Spleen (tissue), 11 donors: ENCODE measurements around the gene NRIP3. TPM values are rescaled to one million over a fixed set of nuclear protein-coding genes. Genes with fewer than 3 reads are reported as not detected.

Source experiments
- DNase-seq: peaks from one replicate; pipeline ENCODE4 v3.0.0-alpha.2; 2020
- H3K27ac ChIP-seq, 8 donors: fragments of 200-600 bp; sonication (generic) in 7 of 8; 1 replicate in 4 of 8; 2 replicates in 4 of 8; pipeline versions ENCODE4 v1.5.0 to v1.8.0; 2016 to 2021; ENCODE audit warnings: inconsistent platforms in 4 of 8, mild to moderate bottlenecking in 4 of 8, moderate library complexity in 1 of 8
- H3K27me3 ChIP-seq, 7 donors: fragments of 200-600 bp; sonication (generic) in 6 of 7; replicated peaks in 1 of 7; 1 replicate in 4 of 7; 2 replicates in 3 of 7; pipeline versions ENCODE4 v1.5.0 to v1.8.0; 2016 to 2021; ENCODE audit warnings: inconsistent platforms in 3 of 7, mild to moderate bottlenecking in 1 of 7
- H3K36me3 ChIP-seq, 6 donors: fragments of 200-600 bp; sonication (generic) in 5 of 6; 1 replicate in 4 of 6; 2 replicates in 2 of 6; pipeline versions ENCODE4 v1.5.0 to v1.8.0; 2016 to 2021; ENCODE audit warnings: inconsistent platforms in 2 of 6
- H3K4me1 ChIP-seq, 6 donors: fragments of 200-600 bp; sonication (generic) in 5 of 6; 1 replicate in 3 of 6; 2 replicates in 3 of 6; pipeline versions ENCODE4 v1.5.0 to v1.8.0; 2016 to 2021; ENCODE audit warnings: inconsistent platforms in 3 of 6
- H3K4me3 ChIP-seq, 8 donors: fragments of 200-600 bp; sonication (generic) in 7 of 8; 1 replicate in 4 of 8; 2 replicates in 4 of 8; pipeline versions ENCODE4 v1.5.0 to v1.8.0; 2016 to 2021; ENCODE audit warnings: inconsistent platforms in 4 of 8, mild to moderate bottlenecking in 4 of 8, moderate library complexity in 2 of 8
- H3K9me3 ChIP-seq, 8 donors: fragments of 200-600 bp; sonication (generic) in 7 of 8; 1 replicate in 4 of 8; 2 replicates in 4 of 8; pipeline versions ENCODE4 v1.5.0 to v1.8.0; 2016 to 2021; ENCODE audit warnings: inconsistent platforms in 4 of 8
- POLR2A ChIP-seq, 3 donors: fragments of 450-650 bp; IDR thresholded peaks; one replicate each; pipeline ENCODE4 v1.5.1; 2017; ENCODE audit warnings: antibody characterized with exemption in 3 of 3, mild to moderate bottlenecking in 1 of 3
- POLR2AphosphoS5 ChIP-seq, 3 donors: sonication (generic); formaldehyde crosslinking; IDR thresholded peaks; one replicate each; pipeline ENCODE4 v1.5.1; 2017; ENCODE audit warnings: antibody characterized with exemption in 3 of 3
- WGBS, 5 donors: extraction: QIAGEN DNeasy Blood & Tissue Kit in 3 of 5; methylation state at CpG; one replicate each; pipeline versions ENCODE4 v1.1.5 to v1.1.7; 2013 to 2018; 5-methylcytosine and 5-hydroxymethylcytosine counted together
- intact Hi-C: fragments of 100-400 bp; cut with DNase I; formaldehyde crosslinking; loops from one replicate; pipeline ENCODE4 v1.15.0; 2023; ENCODE audit warnings: low total_unique reads
- polyA plus RNA-seq, 3 donors: library from polyadenylated mRNA; stranded (reverse); fragments of 200-250 nt; gene quantifications; one replicate each; pipeline ENCODE4 v1.2.1, GENCODE V29; 2013
- total RNA-seq, 7 donors: library from RNA; depleted of rRNA in 3 of 7; stranded (reverse); fragments of >200 nt in 3 of 7; fragmentation: NEBNext Ultra II Directional in 4 of 7; extraction: Animal tissue kit (Norgen Biotek cat#: 25700) in 4 of 7; gene quantifications; one replicate each; pipeline versions ENCODE4 v1.1.0 to v1.2.1, GENCODE V29; 2016 to 2021
- TF ChIP-seq, protein P1 (sequence below), 11 experiments: fragments of 200-600 bp in 7 of 11; fragments of 450-650 bp in 4 of 11; sonication (generic) in 4 of 11; IDR thresholded peaks in 8 of 11; conservative IDR thresholded peaks in 3 of 11; 1 replicate in 7 of 11; 2 replicates in 4 of 11; pipeline versions ENCODE4 v1.4.0 to v1.8.0; 2016 to 2021; ENCODE audit warnings: antibody characterized with exemption in 11 of 11, inconsistent platforms in 4 of 11, mild to moderate bottlenecking in 1 of 11
- donor health status: healthy with polysubstance abuse.
- donor health status: DM: no; HTN: no; CAD: no; lungs with moderate emphysema.
- donor health status: DM: no; HTN: no; CAD: no.
- donor health status: Bipolar disorder and iron deficiency.
- donor health status: healthy.
- donor health status: DM: no; HTN: no; CAD: no.
- donor health status: DM: yes; HTN: yes; CAD: no.

NRIP3 gene
- total and polyA plus RNA-seq, 10 donors, result 0.02 to 1.8 (median 0.58) TPM

GRCh38 chr11:9005087-9005486 lies 1.3 kb upstream of the NRIP3 start:
- Histone ChIP-seq H3K4me1 (peaks cover 9 to 33% (median 21%) of the 10 kb centered on the region in 6 donors), H3K27me3 (peaks cover 0 to 53% (median 42%) of the 10 kb centered on the region in 7 donors), H3K27ac (no peak overlapping the region), H3K4me3 (no peak overlapping the region), H3K9me3 (peaks cover 0 to 6% (median 4%) of the 10 kb centered on the region in 8 donors), H3K36me3 (no peaks in the 10 kb centered on the region)
- no peak for DNase-seq
- WGBS, 5 donors, result 81 to 91% (median 87%) methylated on average over 4 of the region's 4 CpGs
- intact Hi-C loops, result no loop called here
- TF ChIP-seq, protein P1, sequence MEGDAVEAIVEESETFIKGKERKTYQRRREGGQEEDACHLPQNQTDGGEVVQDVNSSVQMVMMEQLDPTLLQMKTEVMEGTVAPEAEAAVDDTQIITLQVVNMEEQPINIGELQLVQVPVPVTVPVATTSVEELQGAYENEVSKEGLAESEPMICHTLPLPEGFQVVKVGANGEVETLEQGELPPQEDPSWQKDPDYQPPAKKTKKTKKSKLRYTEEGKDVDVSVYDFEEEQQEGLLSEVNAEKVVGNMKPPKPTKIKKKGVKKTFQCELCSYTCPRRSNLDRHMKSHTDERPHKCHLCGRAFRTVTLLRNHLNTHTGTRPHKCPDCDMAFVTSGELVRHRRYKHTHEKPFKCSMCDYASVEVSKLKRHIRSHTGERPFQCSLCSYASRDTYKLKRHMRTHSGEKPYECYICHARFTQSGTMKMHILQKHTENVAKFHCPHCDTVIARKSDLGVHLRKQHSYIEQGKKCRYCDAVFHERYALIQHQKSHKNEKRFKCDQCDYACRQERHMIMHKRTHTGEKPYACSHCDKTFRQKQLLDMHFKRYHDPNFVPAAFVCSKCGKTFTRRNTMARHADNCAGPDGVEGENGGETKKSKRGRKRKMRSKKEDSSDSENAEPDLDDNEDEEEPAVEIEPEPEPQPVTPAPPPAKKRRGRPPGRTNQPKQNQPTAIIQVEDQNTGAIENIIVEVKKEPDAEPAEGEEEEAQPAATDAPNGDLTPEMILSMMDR (IDR thresholded peaks at IDR 0.05 in 8 of 11, conservative IDR thresholded peaks at IDR 0.05 in 3 of 11), result no peak
- TF ChIP-seq POLR2AphosphoS5 (IDR thresholded peaks at IDR 0.05) (no peak), POLR2A (IDR thresholded peaks at IDR 0.05) (no peak)

DNA sequence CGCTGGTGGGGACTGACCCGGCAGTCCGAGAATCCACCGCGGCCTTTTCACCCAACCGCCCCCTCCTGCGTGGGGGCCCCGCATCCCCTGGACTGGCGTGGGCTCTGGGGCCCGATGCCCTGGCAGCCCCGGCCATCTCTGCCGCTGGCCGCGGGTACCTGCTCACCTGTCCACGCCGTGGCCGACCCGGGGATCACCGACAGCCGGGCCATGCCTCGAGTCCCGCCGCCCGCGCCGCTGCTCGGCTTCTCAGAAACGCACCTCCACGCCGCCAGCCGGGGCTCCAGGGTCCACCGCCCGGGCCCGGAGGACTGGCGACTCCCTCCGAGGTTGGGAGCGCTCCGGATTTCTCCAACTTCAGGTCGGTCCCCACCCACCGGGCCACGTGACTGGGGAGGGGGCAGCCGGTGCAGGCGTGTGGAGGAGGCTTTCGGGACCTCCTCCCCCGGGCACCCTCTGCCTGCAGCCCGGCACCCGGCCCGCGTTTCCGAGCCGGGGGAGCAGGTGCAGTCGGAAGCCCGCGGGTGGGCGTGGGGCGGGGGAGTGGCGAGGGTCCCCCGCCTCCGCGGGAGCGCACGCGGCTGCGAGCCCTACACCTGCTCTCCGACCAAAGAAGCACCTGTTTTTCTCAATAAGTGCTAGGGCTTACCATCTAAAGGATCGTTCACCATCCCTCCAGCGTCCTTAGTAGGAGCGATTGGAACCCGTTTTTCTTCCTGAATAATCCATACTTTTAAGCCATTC lies 554 bp upstream of the NRIP3 start:
- Histone ChIP-seq H3K27me3 (peaks cover 0 to 60% (median 47%) of the 10 kb centered on the region in 7 donors), H3K4me1 (peaks cover 9 to 33% (median 21%) of the 10 kb centered on the region in 6 donors), H3K9me3 (no peaks in the 10 kb centered on the region), H3K27ac (no peak overlapping the region), H3K36me3 (no peaks in the 10 kb centered on the region), H3K4me3 (peak overlapping the region; percentile 34 to 74 (median 49))
- TF ChIP-seq POLR2A (IDR thresholded peaks at IDR 0.05) (no peak), POLR2AphosphoS5 (IDR thresholded peaks at IDR 0.05) (no peak)
- TF ChIP-seq, protein P1 (IDR thresholded peaks at IDR 0.05 in 8 of 11, conservative IDR thresholded peaks at IDR 0.05 in 3 of 11), result no peak
- 5 to 43% (median 10%) methylated on average over 11 to 69 of the region's 69 CpGs for WGBS, 5 donors
- DNase-seq, result peak; percentile 83
- intact Hi-C loops, result no loop called here

- Histone ChIP-seq H3K4me1 (peaks cover 9 to 33% (median 21%) of the 10 kb centered on the region in 6 donors), H3K27me3 (peaks cover 0 to 73% (median 48%) of the 10 kb centered on the region in 7 donors), H3K36me3 (no peaks in the 10 kb centered on the region), H3K9me3 (no peaks in the 10 kb centered on the region), H3K4me3 (peak overlapping the region; percentile 34 to 74 (median 49)), H3K27ac (no peak overlapping the region)
- intact Hi-C loops, result no loop called here
- 4 to 11% (median 8%) methylated on average over 8 of the region's 8 CpGs for WGBS, 5 donors
- TF ChIP-seq, protein P1 (IDR thresholded peaks at IDR 0.05 in 8 of 11, conservative IDR thresholded peaks at IDR 0.05 in 3 of 11), result no peak
- no peak for DNase-seq
These were observed 755 bp downstream of the NRIP3 start for GRCh38 chr11:9002920-9003572.

DNA sequence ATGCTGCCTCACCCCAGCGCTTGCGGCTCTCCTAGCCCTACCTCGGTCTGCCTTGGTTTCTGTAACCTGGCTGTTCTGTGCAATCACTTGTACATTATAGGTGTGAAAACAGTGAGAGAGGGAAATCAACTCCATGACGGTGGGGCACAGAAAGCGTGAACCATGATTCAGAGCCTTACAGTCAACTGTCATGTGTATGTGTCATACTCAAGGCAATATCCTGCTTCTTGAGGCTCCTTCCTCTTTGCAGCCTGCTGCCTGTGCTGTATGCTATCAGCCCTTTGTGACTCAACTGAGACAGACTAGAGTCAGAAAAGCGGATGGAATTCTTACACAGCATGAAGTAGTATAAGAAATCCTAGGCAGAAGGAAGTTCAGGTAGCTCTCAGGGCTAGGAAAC lies 2.1 kb downstream of the NRIP3 start:
- Histone ChIP-seq H3K9me3 (no peaks in the 10 kb centered on the region), H3K27ac (no peak overlapping the region), H3K27me3 (peaks cover 0 to 85% (median 48%) of the 10 kb centered on the region in 7 donors), H3K36me3 (no peaks in the 10 kb centered on the region), H3K4me1 (peaks cover 9 to 33% (median 21%) of the 10 kb centered on the region in 6 donors), H3K4me3 (no peak overlapping the region)
- no peak for DNase-seq
- WGBS, 5 donors, result 51 to 69% (median 54%) methylated on average over 6 of the region's 6 CpGs
- intact Hi-C loops, result no loop called here
- TF ChIP-seq, protein P1 (IDR thresholded peaks at IDR 0.05 in 8 of 11, conservative IDR thresholded peaks at IDR 0.05 in 3 of 11), result no peak
- TF ChIP-seq POLR2AphosphoS5 (IDR thresholded peaks at IDR 0.05) (no peak), POLR2A (IDR thresholded peaks at IDR 0.05) (no peak)
